ENCODE results near the gene NTMT2.
"Not testable (repeated sequence)": the region's sequence is repeated elsewhere in the genome, so short reads cannot be mapped to it uniquely, and the experiment has no call there.

The NTMT2 gene

DNA sequence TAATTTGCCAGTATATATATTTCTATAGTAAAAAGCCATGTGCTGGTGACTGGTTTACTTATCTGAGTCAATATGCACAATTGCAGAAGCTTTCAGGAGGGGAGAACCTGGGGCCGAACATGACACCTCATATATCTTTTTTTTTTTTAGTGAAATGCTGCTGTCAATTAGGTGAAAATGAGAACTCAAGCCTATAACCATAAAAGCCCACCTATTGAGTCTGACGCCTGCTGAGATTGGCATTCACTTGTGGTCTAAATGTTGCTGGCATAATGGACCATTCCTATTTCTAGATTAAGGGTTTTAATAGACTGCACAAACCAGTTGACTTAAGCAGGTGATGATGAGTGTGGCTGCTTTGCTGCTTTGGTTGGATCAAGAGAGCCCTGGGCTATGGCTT, 10.8 kb downstream of the NTMT2 start:
- no peak overlapping the region for H3K27ac ChIP-seq
- TF ChIP-seq ZFX (IDR thresholded peaks at IDR 0.05), result no peak
- TF ChIP-seq, protein P1, sequence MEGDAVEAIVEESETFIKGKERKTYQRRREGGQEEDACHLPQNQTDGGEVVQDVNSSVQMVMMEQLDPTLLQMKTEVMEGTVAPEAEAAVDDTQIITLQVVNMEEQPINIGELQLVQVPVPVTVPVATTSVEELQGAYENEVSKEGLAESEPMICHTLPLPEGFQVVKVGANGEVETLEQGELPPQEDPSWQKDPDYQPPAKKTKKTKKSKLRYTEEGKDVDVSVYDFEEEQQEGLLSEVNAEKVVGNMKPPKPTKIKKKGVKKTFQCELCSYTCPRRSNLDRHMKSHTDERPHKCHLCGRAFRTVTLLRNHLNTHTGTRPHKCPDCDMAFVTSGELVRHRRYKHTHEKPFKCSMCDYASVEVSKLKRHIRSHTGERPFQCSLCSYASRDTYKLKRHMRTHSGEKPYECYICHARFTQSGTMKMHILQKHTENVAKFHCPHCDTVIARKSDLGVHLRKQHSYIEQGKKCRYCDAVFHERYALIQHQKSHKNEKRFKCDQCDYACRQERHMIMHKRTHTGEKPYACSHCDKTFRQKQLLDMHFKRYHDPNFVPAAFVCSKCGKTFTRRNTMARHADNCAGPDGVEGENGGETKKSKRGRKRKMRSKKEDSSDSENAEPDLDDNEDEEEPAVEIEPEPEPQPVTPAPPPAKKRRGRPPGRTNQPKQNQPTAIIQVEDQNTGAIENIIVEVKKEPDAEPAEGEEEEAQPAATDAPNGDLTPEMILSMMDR (conservative IDR thresholded peaks at IDR 0.05), result no peak

DNA sequence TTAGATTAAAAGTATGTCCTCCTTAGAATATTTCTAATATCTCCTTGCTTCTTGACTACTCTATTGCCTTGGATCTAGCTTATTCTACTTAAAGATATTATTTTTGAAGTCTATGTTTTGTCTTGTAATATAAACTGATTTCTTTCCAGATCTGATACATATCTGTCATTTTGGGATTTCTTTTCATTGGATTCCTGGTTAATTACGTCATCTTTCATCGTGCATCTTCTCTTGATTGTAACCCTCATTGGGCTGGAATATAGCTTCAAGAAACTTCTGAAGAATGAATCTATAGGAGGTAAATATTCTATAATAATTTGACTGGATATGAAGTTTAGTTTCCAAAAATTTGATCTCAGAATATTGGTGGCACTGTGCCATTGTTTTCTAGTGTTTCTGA, 12.1 kb downstream of the NTMT2 start:
- no peak for TF ChIP-seq ZFX (IDR thresholded peaks at IDR 0.05)
- TF ChIP-seq, protein P1 (conservative IDR thresholded peaks at IDR 0.05), result no peak
- no peak overlapping the region for H3K27ac ChIP-seq

DNA sequence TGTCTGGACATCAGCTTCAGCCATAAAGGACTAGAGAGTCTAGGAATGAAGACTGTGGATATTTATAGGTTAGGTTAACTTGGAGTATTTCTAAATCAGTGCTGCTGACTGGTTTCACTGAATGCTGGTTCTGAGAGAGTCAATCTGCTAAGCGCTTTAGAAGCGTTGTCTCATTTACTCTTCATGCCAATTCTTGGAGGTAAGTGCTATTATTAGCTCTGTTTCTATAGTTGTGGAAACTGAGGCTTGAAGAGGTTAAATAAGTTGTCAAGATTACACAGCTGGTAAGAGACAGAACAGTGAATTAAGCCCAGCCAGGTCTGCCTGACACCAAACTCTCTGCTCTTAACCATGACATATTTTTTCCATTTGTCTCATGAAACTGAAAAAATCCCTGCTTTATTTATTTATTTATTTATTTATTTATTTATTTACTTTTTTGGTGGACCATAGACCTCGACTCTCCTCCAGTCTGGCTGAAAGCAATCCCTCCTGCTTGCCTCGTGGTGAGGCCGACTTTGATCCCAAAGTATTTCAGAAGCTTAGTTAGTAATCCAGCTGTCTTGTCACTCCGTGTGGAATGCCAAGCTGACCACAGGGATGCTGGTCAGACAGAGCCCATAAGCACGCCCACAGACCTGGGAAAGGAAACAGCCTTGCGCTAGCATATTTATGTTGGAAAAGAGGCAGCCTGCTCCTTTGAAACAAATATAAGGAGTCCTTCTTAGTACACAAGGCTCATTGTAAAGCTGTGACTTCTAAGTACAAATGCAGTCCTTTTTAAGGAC, 16.9 kb downstream of the NTMT2 start:
- TF ChIP-seq, protein P1 (conservative IDR thresholded peaks at IDR 0.05), result no peak
- no peak for TF ChIP-seq ZFX (IDR thresholded peaks at IDR 0.05)
- no peak overlapping the region for H3K27ac ChIP-seq

DNA sequence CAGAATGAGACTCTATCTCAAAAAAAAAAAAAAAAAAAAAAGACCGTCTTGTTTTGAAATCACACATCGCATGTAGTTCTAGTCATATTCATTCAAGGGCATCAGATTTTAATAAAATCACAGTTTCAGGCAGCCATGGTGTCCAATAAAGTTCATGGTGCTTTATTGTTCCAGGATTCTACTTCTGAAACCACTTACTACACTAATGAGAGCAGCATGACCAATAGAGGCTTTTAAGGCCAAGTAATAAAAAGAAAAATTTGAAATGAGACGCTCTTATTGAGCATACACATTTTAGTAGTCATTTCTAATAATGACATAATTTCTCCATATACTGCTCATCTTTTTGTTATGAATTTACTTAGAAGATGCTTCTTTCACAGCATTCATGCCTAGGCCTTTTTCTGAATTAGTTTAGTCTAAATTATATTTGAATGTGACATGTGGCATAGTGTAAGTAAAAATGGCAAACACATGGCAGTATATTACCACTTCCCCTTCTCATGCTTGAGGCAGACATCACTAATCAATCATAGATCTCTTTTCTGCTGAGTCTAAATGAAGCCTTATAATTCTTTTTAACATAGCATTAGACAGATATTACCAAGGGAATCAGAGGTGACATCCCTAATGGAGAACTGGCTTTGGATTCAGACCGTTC, 18.5 kb downstream of the NTMT2 start:
- no peak overlapping the region for H3K27ac ChIP-seq
- TF ChIP-seq, protein P1 (conservative IDR thresholded peaks at IDR 0.05), result no peak
- no peak for TF ChIP-seq ZFX (IDR thresholded peaks at IDR 0.05)

DNA sequence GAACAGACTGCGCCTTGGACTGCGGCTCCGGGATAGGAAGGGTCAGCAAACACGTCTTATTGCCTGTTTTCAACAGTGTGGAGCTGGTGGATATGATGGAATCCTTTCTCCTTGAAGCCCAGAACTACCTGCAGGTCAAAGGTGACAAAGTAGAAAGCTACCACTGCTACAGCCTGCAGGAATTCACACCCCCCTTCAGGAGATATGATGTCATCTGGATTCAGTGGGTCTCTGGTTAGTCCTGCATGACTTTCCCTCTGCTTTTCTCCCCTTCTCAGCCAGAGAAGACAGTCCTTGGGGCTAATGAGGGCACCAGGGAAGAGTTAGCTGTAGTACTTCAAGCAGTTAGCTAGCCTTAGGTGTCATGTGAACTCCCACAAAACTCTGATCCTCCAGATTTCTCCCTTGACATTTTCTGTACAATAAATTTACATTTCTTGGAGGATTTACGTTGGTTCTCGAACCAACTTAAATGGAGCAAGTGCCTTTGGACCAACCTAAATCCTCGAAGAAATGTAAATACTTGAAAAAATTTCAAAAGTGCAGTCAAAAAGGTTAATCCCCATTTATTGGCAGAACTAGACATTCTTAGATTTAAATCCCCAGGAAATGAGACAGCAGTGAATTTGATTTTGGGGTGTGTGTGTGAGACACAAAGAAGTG, 20.9 kb downstream of the NTMT2 start:
- no peak overlapping the region for H3K27ac ChIP-seq
- no peak for TF ChIP-seq ZFX (IDR thresholded peaks at IDR 0.05)
- TF ChIP-seq, protein P1 (conservative IDR thresholded peaks at IDR 0.05), result no peak

DNA sequence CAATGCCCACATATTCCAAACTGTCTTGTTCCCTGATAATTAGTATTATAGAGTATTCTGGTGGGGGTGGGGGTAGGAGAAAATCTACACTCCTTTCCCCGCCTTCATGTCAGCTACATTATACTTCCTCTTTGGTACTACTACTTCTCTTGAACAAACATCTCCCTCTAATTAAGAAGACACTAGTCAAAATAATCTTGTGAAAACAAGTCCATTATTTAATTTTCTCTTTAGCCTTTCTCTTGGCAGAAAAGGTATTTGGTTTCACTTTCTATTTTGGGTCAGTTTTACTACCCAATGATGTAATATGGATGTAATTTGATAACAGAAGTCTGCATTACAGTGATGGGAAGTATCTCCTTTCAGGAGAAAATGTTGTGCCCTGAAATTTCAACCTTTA, 22.5 kb downstream of the NTMT2 start:
- no peak overlapping the region for H3K27ac ChIP-seq

DNA sequence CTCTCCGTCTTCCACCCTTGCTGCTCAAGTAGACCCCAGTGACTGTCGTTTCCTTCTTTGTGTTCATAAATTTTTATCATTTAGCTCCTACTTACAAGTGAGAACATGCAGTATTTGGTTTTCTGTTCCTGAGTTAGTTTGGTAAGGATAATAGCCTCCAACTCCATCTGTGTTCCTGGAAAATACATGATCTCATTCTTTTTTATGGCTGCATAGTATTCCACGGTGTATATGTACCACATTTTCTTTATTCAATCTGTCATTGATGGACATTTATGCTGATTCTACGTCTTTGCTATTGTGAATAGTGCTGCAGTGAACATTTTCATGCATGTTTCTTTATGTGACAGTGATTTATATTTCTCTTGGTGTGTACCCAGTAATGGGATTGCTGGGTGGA, 24.8 kb downstream of the NTMT2 start:
- not testable (repeated sequence) for H3K27ac ChIP-seq

More for the DNA sequence above, 22.5 kb downstream of the NTMT2 start:
- TF ChIP-seq, protein P1 (conservative IDR thresholded peaks at IDR 0.05), result no peak
- no peak for TF ChIP-seq ZFX (IDR thresholded peaks at IDR 0.05)
